CD14-positive monocyte (primary cell): ENCODE measurements around the gene HYKK. TPM values are rescaled to one million over a fixed set of nuclear protein-coding genes. Genes with fewer than 3 reads are reported as not detected.

ENCODE experiments used
- DNase-seq, 3 donors: peaks; one replicate each; pipeline ENCODE4 v3.0.0-alpha.2; 2011 to 2022
- H2AFZ ChIP-seq: 2 replicates; pipeline ENCODE4 v1.6.0; 2012; ENCODE audit warnings: mild to moderate bottlenecking, low read depth, low read length, inconsistent platforms; ENCODE audit not compliant: insufficient read depth, poor library complexity, severe bottlenecking
- H3K27ac ChIP-seq, 2 donors: 1 replicate in 1 of 2; 2 replicates in 1 of 2; pipeline ENCODE4 v1.5.1; 2012 to 2013; ENCODE audit warnings: low read length in 2 of 2, control low read depth in 1 of 2, inconsistent platforms in 1 of 2, low read depth in 1 of 2, mild to moderate bottlenecking in 1 of 2
- H3K27me3 ChIP-seq, 2 donors: one replicate each; pipeline versions ENCODE4 v1.6.0 to v1.6.1; 2011 to 2013; ENCODE audit warnings: low read length in 2 of 2; ENCODE audit not compliant: control insufficient read depth in 2 of 2, insufficient read depth in 2 of 2
- H3K36me3 ChIP-seq, 2 donors: replicated peaks in 1 of 2; 1 replicate in 1 of 2; 2 replicates in 1 of 2; pipeline versions ENCODE4 v1.5.1 to v1.6.1; 2012 to 2013; ENCODE audit warnings: low read length in 2 of 2, control low read depth in 1 of 2, inconsistent platforms in 1 of 2, mild to moderate bottlenecking in 1 of 2; ENCODE audit not compliant: insufficient read depth in 2 of 2, control insufficient read depth in 1 of 2
- H3K4me1 ChIP-seq, 2 donors: 1 replicate in 1 of 2; 2 replicates in 1 of 2; pipeline versions ENCODE4 v1.5.1 to v1.6.1; 2012 to 2013; ENCODE audit warnings: low read length in 2 of 2, control low read depth in 1 of 2, inconsistent platforms in 1 of 2, mild to moderate bottlenecking in 1 of 2, moderate library complexity in 1 of 2; ENCODE audit not compliant: insufficient read depth in 2 of 2, control insufficient read depth in 1 of 2
- H3K4me2 ChIP-seq: replicated peaks from 2 replicates; pipeline ENCODE3; 2012; ENCODE audit warnings: low read length, moderate library complexity, mild to moderate bottlenecking; ENCODE audit not compliant: poor library complexity, severe bottlenecking; ENCODE audit errors: extremely low read depth
- H3K4me3 ChIP-seq, 3 experiments: fragments of 200-600 bp in 1 of 3; sonication (generic) in 1 of 3; replicated peaks in 1 of 3; 1 replicate in 2 of 3; 2 replicates in 1 of 3; pipeline ENCODE4 v1.5.1; 2011 to 2013; ENCODE audit warnings: low read length in 3 of 3, mild to moderate bottlenecking in 3 of 3, control low read depth in 2 of 3, low read depth in 2 of 3, inconsistent platforms in 1 of 3, moderate library complexity in 1 of 3
- H3K79me2 ChIP-seq: 2 replicates; pipeline ENCODE4 v1.6.0; 2012; ENCODE audit warnings: mild to moderate bottlenecking, control low read depth, inconsistent platforms, low read length, moderate library complexity; ENCODE audit not compliant: insufficient read depth
- H3K9ac ChIP-seq: 2 replicates; pipeline ENCODE4 v1.6.0; 2017; ENCODE audit warnings: low read length, mild to moderate bottlenecking; ENCODE audit not compliant: insufficient read depth, poor library complexity, severe bottlenecking
- H3K9me3 ChIP-seq, 2 donors: replicated peaks in 1 of 2; 1 replicate in 1 of 2; 2 replicates in 1 of 2; pipeline versions ENCODE4 v1.5.1 to v1.6.1; 2012 to 2013; ENCODE audit warnings: low read length in 2 of 2, control low read depth in 1 of 2; ENCODE audit not compliant: control insufficient read depth in 1 of 2, insufficient read depth in 1 of 2
- H4K20me1 ChIP-seq: 2 replicates; pipeline ENCODE4 v1.6.0; 2012; ENCODE audit warnings: mild to moderate bottlenecking, low read length, control low read depth, moderate library complexity; ENCODE audit not compliant: insufficient read depth
- H3K27ac Mint-ChIP-seq, 7 donors: one replicate each; pipeline ENCODE4 v1.8.0; 2020; ENCODE audit warnings: mild to moderate bottlenecking in 7 of 7, mixed read lengths in 7 of 7, moderate library complexity in 6 of 7, inconsistent platforms in 2 of 7
- H3K27me3 Mint-ChIP-seq, 3 donors: one replicate each; pipeline ENCODE4 v1.8.0; 2021 to 2022; ENCODE audit warnings: low read depth in 3 of 3, mild to moderate bottlenecking in 3 of 3, mixed read lengths in 3 of 3, moderate library complexity in 3 of 3, inconsistent platforms in 1 of 3
- H3K36me3 Mint-ChIP-seq, 2 donors: one replicate each; pipeline ENCODE4 v1.8.0; 2020; ENCODE audit warnings: mixed read lengths in 2 of 2, inconsistent platforms in 1 of 2, mild to moderate bottlenecking in 1 of 2
- H3K4me1 Mint-ChIP-seq: one replicate; pipeline ENCODE4 v1.8.0; 2020; ENCODE audit warnings: mild to moderate bottlenecking, mixed read lengths
- H3K4me3 Mint-ChIP-seq, 2 donors: one replicate each; pipeline ENCODE4 v1.8.0; 2020; ENCODE audit warnings: mild to moderate bottlenecking in 2 of 2, mixed read lengths in 2 of 2, moderate library complexity in 1 of 2
- H3K9me3 Mint-ChIP-seq, 7 donors: one replicate each; pipeline ENCODE4 v1.8.0; 2020 to 2022; ENCODE audit warnings: mixed read lengths in 7 of 7, mild to moderate bottlenecking in 6 of 7, moderate library complexity in 6 of 7, inconsistent platforms in 2 of 7
- WGBS: methylation state at CpG from one replicate; pipeline ENCODE4 v1.1.5; 2013; ENCODE audit warnings: missing lambda C conversion rate; ENCODE audit not compliant: insufficient coverage; 5-methylcytosine and 5-hydroxymethylcytosine counted together
- intact Hi-C, 2 donors: fragments of 100-400 bp; cut with micrococcal nuclease; formaldehyde crosslinking; loops; one replicate each; pipeline versions ENCODE4 v1.15.0 to v1.15.1; 2023
- polyA plus RNA-seq, 3 donors: library from polyadenylated mRNA; depleted of rRNA in 1 of 3; unstranded in 2 of 3; stranded (reverse) in 1 of 3; fragments of 300-500 nt in 2 of 3; fragments of >200 nt in 1 of 3; fragmentation: Illumina TruSeq in 2 of 3; gene quantifications; 1 replicate in 2 of 3; 2 replicates in 1 of 3; pipeline ENCODE4 v1.2.3, GENCODE V29; 2012 to 2021
- TF ChIP-seq, protein P1 (sequence below): fragments of 200-600 bp; IDR thresholded peaks from one replicate; pipeline ENCODE4 v1.8.0; 2022; ENCODE audit warnings: antibody characterized with exemption, mild to moderate bottlenecking

HYKK gene
- polyA plus RNA-seq, 3 donors = 0.04 TPM; not detected in 2

DNA sequence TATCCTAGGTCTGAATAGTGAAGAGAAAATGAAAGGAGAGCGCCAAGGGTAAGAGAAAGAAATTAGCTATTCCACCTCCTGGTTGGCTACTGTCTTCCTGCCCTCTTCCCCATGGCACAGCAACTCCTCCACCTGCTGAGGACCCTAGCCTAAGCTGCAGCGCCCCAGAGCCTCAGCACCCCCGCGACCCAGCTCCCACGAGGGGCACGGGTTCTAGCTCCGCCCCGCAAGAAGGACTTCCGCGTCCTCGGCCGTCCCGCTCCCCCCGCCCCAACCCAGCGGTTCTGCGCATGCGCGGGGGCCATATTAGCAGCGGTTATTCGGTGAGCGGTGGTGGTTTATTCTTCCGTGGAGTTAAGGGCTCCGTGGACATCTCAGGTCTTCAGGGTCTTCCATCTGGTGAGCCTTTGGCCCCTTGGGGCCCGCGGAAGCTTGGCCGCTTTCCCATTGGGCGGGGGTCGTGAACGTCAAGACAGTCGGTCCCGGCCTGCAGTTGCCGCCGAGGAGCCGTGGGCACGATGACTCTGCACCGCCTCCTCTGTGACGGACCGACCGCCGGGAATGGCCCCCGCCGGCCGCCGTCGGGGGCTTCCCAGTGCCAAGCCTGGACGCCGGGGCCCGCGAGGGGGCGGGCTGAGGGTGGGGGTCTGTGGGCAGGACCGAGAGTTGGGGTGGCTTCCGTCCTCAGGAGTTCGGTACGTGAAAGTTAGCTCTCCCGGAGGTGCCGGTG, 32.9 kb downstream of the HYKK start, which contains the start of gene PSMA4:
TSS of gene PSMA4 (plus strand) at position 304 of the 730 bp plus-strand sequence. CDS start 1,484 bp downstream, outside the sequence.
- Mint-ChIP-seq H3K27me3 (peaks cover 0 to 2% (median 1%) of the 10 kb centered on the region in 3 donors), H3K36me3 (peaks cover 20 to 32% of the 10 kb centered on the region in 2 donors), H3K4me1 (peaks cover 27% of the 10 kb centered on the region), H3K27ac (peak within 1 kb of the TSS; percentile 98 to 100 (median 99)), H3K4me3 (peak within 1 kb of the TSS; percentile 94 to 98), H3K9me3 (peaks cover 0 to 3% (median 0%) of the 10 kb centered on the region in 7 donors)
- Histone ChIP-seq H3K27ac (peak within 1 kb of the TSS; percentile 94 to 97), H3K4me3 (peak within 1 kb of the TSS; percentile 67 to 89 (median 77)), H3K9ac (peak within 1 kb of the TSS; percentile 97), H3K36me3 (peaks cover 19 to 33% of the 10 kb centered on the region in 2 donors), H3K4me1 (peaks cover 16 to 21% of the 10 kb centered on the region in 2 donors), H4K20me1 (peaks cover 21% of the 10 kb centered on the region), H2AFZ (peak within 1 kb of the TSS; percentile 86), H3K4me2 (peak within 1 kb of the TSS; percentile 96), H3K79me2 (peaks cover 42% of the 10 kb centered on the region), H3K9me3 (no peaks in the 10 kb centered on the region), H3K27me3 (no peaks in the 10 kb centered on the region)
- DNase-seq = peak; percentile 83 to 89 (median 84)
- intact Hi-C loops = loop anchor here (5.0 kb wide), 2 partner anchors 103 to 243 kb away; partner anchors contain the start of genes IREB2 (in 2 of the 2) and SKIC8 (in 1 of the 2)
- TF ChIP-seq, protein P1, sequence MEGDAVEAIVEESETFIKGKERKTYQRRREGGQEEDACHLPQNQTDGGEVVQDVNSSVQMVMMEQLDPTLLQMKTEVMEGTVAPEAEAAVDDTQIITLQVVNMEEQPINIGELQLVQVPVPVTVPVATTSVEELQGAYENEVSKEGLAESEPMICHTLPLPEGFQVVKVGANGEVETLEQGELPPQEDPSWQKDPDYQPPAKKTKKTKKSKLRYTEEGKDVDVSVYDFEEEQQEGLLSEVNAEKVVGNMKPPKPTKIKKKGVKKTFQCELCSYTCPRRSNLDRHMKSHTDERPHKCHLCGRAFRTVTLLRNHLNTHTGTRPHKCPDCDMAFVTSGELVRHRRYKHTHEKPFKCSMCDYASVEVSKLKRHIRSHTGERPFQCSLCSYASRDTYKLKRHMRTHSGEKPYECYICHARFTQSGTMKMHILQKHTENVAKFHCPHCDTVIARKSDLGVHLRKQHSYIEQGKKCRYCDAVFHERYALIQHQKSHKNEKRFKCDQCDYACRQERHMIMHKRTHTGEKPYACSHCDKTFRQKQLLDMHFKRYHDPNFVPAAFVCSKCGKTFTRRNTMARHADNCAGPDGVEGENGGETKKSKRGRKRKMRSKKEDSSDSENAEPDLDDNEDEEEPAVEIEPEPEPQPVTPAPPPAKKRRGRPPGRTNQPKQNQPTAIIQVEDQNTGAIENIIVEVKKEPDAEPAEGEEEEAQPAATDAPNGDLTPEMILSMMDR = no peak
- 0% methylated on average over 53 of the region's 56 CpGs for WGBS

DNA sequence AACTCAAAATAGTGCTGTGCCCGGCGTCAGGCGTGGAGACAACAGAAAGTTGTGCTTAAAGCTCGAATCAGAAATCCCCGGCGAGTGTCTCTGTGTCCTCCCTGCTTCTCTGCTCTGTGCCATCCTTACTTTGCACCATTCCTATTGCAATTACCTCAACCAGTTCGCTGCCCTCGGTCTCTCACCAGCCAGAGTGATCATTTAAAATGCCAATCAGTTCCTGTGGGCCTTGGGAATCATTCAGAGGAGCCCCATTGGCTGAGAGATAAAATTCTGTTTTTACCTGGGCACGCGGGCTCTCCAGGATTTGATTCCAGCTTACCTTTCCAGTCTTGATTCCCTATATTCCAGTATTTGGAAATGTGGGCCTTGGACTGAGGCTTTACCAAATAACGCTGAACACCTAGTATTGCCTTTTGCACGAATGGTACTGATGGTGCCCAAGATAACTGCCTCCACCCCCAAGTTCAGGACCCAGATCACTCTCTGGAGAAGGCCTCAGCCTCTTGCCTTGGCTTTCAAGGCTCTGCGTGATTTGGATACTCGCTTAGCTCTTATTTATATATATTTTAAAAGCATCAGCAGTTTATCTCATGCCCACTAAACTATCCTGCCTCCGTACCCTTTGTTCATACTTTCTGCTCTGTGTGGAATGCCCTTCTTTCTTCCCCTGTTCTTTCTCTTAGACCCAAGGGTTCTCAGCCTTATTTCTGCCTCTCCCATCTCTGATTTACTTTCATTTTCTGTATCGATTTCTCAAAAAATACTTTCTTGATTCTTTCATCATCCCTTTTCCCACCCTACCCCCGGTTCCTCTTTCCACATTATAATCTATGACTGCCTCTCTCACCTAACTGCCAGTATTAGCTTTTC, 33.7 kb downstream of the HYKK start:
- WGBS = 4% methylated on average over 13 of the region's 17 CpGs
- Mint-ChIP-seq H3K4me3 (peak overlapping the region; percentile 94 to 98), H3K9me3 (peaks cover 0 to 3% (median 0%) of the 10 kb centered on the region in 7 donors), H3K27ac (peak overlapping the region; percentile 98 to 100 (median 99)), H3K4me1 (peaks cover 26% of the 10 kb centered on the region), H3K36me3 (peaks cover 28 to 40% of the 10 kb centered on the region in 2 donors), H3K27me3 (peaks cover 0 to 2% (median 1%) of the 10 kb centered on the region in 3 donors)
- H3K9me3 ChIP-seq = no peaks in the 10 kb centered on the region
- H3K4me3 ChIP-seq = peak overlapping the region; percentile 67 to 89 (median 77)
- H4K20me1 ChIP-seq = peaks cover 27% of the 10 kb centered on the region
- H3K9ac ChIP-seq = peak overlapping the region; percentile 97
- DNase-seq = peak; percentile 23 to 63 (median 52)
- intact Hi-C loops = loop anchor here (5.0 kb wide), 2 partner anchors 104 to 244 kb away; partner anchors contain the start of genes IREB2 (in 2 of the 2) and SKIC8 (in 1 of the 2)
- peak overlapping the region; percentile 96 for H3K4me2 ChIP-seq
- H2AFZ ChIP-seq = peak overlapping the region; percentile 86
- peaks cover 16 to 21% of the 10 kb centered on the region in 2 donors for H3K4me1 ChIP-seq
- peak overlapping the region; percentile 94 to 97 for H3K27ac ChIP-seq
- H3K27me3 ChIP-seq = no peaks in the 10 kb centered on the region
- TF ChIP-seq, protein P1 = no peak
- H3K79me2 ChIP-seq = peaks cover 42% of the 10 kb centered on the region
- H3K36me3 ChIP-seq = peaks cover 27 to 41% of the 10 kb centered on the region in 2 donors
